HG03025 (cell line): Measurements from ENCODE around the gene RGMB.
A peak's percentile ranks its signal among the peaks of the same experiment; 100 is the strongest.
"Not testable (repeated sequence)": the region's sequence is repeated elsewhere in the genome, so short reads cannot be mapped to it uniquely, and the experiment has no call there.

ENCODE experiments used
- ATAC-seq: cut with Tn5 transposase; IDR thresholded peaks from one replicate; pipeline ENCODE4 v1.9.1; 2021; ENCODE audit warnings: mild to moderate bottlenecking, moderate library complexity; ENCODE audit not compliant: unreplicated experiment, low FRiP score

The RGMB gene, protein sequence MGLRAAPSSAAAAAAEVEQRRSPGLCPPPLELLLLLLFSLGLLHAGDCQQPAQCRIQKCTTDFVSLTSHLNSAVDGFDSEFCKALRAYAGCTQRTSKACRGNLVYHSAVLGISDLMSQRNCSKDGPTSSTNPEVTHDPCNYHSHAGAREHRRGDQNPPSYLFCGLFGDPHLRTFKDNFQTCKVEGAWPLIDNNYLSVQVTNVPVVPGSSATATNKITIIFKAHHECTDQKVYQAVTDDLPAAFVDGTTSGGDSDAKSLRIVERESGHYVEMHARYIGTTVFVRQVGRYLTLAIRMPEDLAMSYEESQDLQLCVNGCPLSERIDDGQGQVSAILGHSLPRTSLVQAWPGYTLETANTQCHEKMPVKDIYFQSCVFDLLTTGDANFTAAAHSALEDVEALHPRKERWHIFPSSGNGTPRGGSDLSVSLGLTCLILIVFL

DNA sequence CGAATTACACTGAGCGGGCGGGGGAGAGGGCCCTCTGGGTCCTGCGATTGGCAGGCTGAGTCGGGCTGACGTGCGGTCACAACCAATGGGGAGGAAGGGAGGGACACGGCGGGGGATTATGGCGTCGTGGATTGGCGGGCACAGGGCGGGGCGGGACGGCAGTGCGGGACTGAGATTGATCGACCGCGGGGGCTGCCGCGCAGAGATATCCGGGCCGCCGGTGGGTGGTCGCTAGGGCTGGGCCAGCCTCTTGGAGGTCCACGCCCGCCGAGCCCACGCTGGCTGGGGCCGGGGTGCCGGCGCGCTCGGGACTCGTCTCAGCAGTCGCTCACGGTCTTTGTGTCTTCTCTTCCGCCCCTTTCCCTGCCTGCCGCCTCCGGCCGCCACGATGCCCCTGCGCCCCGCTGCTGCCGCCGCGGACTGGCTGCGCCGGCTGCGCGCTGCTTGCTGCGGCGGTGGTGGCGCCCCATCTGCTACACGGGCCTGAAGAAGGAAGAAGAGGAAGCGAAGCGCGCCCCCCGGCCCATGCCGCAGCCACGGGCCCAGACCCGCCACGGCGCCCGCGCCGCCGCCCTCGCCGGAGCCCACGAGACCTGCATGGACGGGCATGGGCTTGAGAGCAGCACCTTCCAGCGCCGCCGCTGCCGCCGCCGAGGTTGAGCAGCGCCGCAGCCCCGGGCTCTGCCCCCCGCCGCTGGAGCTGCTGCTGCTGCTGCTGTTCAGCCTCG is at the start of gene RGMB:
Gene RGMB (plus strand): TSS at position 200 of the 728 bp plus-strand sequence. CDS start 408 bp downstream, at position 608.
- peak; percentile 81 for ATAC-seq

DNA sequence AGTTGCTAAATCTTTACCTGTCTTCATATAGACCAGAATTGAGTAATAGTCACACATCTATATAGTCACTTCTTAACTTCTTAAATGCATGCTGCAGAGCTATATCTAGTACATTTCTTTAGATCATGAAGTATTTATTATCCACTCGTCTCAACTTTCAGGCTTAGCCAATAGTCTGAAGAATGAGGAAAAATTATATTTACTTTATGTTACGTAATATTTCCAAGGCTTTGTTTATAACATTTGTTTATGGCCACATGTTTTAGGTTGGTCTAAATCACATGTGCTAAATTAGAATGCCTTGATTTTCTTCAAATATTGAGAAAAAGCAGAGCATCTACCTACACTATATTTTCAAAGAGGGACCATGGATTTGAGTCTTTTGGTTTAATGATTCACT is 47.2 kb upstream of the RGMB start:
- ATAC-seq, result no peak

DNA sequence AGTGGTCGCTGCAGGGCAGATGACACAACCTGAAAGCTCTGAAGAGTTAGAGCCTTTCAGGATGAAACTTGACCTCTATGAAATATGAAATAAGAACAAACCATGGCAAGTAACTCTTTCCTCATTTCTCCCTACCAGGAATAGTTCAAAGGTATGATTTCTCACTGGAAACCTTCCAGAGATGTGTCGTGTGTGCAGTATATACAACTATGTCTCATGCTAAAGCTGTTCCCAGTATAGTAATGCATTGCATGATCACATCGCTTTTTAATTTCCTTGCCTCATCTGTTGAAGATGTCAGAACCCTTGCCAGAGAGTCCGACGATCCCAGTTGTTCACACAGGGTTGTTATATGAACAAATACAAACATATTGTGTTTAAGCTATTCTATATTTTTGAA is 45.8 kb upstream of the RGMB start:
- ATAC-seq, result no peak

DNA sequence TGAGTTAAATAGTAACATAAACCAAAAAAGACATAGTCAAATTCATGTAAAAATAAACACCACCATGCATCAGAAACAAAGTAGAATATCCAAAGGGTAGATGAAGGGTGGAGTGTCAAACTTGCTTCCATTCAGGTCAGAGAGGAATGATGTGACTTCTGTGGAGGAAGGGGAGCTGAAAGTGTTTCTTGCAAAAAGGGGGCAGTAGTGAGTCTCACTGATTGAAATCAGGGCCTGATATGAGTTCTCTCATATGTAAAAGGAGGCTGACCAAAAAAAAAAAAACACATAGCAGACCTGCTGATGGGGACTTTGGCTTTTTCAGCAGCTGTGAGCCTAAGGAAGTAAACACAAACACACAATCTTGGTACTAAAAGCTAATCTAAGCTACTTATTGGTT is 38.8 kb upstream of the RGMB start:
- no peak for ATAC-seq

DNA sequence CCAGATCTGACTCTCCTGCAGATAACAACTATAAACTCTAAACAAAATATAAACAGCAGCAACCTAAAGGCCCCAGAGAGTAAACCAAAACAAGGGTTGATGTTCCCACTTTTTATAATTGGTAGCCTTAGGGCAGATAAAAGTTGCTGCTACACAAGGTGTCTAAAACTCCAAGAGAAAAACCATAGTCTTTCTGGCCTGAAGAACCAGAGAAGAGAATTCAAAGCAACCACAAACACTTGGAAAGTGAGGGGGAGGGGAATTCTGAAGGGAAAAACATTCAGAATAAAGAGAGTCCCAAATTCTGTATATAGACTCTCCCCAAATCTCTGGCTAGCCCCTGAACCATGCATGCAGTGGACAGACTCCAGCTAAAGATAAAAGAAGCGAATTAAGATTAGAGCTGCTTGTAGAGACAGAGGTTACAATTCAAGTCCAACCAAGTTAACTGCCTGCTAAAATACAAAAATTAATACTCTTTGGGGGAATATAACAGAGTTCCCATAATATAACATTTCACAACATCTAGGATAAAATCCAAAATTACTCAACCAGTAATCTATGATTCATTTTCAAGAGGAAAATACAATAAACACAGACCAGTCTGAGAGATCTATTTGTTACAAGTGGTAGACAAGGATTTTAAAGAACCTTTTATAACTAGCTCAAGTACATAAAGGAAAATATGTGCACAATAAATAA is 37.5 kb upstream of the RGMB start:
- no peak for ATAC-seq

DNA sequence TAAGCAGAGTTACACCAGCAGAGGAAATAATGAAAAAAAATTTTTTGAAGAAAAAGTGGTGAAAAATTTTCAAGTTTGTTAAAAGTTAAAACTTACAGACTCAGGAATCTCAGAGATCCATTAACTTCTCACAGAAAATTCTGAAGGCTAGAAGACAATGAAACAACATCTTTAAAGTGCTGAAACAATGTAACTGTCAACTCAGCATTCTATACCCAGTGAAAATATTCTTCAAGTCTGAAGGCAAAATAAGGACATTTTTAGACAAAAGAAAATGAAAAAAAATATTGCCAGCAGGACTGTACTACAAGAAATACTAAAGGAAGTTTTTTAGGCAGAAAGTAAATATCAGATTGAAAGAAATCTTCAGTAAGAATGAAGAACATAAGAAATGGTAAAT is 36.7 kb upstream of the RGMB start:
- ATAC-seq, result no peak

DNA sequence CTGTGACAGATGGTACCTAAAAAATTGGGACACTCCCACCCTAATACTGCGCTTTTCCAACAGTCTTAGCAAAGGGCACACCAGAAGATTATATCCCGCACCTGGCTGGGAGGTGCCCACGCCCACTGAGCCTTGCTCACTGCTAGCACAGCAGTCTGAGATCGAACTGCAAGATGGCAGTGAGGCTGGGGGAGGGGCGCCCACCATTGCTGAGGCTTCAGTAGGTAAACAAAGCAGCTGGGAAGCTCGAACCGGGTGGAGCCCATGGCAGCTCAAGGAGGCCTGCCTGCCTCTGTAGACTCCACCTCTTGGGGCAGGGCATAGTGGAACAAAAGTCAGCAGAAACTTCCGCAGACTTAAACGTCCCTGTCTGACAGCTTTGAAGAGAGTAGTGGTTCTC is 36.0 kb upstream of the RGMB start:
- not testable (repeated sequence) for ATAC-seq

DNA sequence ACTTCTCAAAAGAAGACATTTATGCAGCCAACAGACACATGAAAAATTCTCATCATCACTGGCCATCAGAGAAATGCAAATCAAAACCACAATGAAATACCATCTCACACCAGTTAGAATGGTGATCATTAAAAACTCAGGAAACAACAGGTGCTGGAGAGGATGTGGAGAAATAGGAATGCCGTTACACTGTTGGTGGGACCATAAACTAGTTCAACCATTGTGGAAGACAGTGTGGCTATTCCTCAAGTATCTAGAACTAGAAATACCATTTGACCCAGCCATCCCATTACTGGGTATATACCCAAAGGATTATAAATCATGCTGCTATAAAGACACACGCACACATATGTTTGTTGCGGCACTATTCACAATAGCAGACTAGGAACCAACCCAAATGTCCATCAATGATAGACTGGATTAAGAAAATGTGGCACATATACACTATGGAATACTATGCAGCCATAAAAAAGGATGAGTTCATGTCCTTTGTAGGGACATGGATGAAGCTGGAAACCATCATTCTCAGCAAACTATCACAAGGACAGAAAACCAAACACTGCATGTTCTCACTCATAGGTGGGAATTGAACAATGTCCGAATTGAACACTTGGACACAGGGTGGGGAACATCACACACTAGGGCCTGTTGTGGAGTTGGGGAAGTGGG is 34.8 kb upstream of the RGMB start:
- not testable (repeated sequence) for ATAC-seq

DNA sequence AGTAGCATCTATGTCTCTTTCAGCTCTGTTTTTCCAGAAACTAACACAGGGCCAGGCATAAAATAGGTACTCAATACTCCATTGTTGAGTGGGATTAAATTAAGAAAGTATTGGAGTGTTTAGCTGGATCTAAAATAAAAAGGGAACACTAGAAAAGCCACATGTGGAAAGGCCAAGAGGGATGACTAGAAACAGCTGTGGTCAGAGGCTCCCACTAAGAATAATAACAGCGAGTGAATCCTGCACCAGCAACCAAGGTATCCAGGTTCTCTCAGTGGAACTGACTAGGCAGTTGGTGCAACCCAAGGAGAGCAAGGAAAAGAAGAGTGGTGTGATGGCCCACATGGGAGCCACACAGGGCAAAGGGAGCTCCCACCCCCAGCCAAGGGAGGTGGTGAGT is 31.5 kb upstream of the RGMB start:
- no peak for ATAC-seq

DNA sequence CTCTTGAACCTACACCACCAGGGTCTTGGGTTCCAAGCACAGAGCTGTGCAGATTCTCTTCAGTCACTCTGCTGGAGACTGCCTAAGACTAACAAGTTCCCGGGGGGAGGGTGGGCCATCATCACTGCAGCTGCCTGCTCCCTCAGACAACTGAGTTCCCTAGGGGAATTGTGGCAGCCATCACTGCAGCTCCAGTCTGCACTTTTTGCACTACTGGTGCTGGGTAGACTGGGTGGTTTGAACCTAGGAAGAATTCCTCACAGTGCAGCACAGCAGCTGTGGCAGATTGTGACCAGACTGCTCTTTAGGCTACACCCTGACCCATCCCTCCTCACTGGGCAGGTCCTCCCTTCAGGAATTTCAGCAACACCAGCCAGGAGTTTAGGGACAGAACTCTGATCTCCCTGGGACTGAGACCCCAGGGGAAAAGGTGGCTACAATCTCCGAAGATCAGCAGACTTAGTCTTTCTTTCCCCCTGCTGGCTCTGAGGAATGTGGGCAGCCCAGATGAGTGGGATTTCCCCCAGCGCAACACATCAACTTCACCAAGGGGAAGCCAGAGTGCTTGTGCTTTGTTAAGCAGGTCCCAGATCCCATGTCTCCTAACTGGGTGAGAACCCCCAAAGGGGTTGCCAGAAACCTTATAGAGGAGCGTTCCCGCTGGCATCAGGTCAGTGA is 30.9 kb upstream of the RGMB start:
- no peak for ATAC-seq

DNA sequence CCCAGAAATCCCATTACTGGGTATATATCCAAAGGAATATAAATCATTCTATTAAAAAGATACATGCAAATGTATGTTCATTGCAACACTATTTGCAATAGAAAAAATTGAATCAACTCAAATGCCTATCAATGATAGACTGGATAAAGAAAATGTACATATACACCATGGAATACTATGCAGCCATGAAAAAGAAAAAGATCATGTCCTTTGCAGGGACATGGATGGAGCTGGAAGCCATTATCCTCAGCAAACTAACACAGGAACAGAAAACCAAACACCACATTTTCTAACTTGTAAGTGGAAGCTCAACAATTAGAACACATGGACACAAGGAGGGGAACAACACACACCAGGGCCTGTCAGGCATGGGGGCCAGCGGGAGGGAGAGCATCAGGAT is 25.2 kb upstream of the RGMB start:
- not testable (repeated sequence) for ATAC-seq

DNA sequence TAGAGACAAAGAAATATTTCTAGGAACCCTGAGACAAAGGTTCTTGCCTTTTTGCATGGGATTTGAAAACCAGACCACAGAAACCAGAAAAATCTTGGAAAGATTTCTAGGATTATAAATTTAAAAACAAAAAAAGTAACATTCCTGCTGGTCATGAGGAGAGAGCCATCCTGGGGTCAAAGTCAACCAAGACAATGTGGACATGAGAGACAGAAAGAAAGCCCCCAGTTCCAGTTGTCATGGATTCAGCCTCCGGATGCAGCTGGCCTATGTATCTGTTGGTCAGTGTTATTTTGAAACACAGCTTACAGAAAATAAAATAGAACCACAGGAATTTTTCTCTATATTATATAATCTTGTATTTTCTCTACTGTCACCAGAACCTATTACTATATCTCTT is 24.4 kb upstream of the RGMB start:
- no peak for ATAC-seq

DNA sequence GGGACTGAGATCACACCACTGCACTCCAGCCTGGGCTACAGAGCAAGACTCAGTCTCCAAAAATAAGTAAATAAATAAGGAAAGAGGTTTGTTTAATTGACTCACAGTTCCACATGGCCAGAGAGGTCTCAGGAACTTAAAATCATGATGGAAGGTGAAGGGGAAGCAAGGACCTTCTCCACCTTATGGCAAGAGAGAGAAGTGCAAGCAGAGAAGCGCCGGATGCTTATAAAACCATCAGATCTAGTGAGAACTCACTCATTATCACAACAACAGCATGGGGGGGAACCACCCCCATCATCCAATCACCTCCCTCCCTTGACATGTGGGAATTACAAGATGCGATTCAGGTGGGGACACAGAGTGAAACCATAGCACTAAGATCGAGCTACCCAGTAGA is 22.8 kb upstream of the RGMB start:
- ATAC-seq, result peak; percentile 83

DNA sequence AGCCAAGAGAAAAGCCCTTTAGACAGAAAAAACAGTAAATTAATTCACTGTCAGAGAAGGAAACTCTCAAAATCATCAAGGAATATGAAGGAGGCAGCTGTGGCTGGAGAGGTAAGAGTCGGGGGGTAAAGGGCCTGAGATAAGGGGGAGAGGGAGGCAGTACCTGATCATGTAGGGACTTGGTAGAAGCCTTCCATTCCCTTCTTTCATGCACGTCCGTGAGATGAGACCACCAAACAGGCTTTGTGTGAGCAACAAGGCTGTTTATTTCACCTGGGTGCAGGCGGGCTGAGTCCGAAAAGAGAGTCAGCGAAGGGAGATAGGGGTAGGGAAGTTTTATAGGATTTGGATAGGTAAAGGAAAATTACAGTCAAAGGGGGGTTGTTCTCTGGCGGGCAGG is 21.1 kb upstream of the RGMB start:
- ATAC-seq, result not testable (repeated sequence)

DNA sequence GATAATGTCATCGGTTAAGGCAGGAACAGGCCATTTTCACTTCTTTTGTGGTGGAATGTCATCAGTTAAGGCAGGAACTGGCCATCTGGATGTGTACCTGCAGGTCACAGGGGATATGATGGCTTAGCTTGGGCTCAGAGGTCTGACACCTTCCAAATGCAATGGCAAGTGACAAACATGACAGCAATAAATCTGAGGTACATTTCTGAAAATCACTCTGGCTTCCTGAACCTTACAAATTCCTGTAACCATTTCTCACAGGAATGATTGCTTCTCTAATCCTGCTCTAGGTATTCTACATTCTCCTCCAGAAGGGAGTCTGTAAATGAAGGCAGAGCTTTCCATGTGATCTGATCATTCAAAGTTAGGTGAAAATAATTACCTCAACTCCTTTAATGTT is 20.7 kb upstream of the RGMB start:
- ATAC-seq, result not testable (repeated sequence)

DNA sequence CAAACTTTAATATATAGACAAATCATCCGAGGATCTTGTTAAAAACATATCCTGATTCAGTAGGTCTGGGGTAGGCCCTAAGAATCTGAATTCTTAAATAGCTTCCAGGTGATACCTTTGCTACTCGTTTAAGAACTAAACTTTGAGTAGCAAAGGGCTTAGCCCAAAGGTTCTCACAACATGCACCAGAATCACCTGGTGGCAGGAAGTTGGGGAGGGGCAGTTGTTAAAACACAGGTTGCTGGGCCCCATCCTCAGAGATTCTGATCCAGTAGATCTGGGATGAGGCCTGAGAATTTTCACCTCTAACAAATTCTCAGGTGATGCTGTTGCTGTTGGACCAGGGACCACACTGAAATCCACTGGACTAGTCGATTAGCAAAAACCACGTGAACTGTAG is 20.0 kb upstream of the RGMB start:
- no peak for ATAC-seq

DNA sequence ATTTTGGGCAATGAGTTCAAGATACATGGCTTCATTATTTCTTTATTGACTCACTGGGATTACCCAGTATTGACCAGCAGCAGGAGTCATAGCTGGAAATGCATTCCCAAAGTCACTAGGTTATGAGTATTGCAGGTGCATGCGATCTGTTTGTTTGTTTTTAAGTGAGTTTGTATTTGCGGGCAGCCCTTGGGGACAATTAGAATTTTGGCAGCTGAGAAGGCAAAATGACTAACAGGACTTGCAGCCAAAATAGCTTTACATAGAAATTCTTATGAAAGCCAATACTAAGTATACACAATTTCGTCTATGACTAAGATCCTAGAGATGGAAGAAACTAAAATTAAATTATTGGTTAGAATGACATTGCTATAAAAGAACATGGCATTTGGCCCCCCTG is 18.1 kb upstream of the RGMB start:
- ATAC-seq, result no peak

DNA sequence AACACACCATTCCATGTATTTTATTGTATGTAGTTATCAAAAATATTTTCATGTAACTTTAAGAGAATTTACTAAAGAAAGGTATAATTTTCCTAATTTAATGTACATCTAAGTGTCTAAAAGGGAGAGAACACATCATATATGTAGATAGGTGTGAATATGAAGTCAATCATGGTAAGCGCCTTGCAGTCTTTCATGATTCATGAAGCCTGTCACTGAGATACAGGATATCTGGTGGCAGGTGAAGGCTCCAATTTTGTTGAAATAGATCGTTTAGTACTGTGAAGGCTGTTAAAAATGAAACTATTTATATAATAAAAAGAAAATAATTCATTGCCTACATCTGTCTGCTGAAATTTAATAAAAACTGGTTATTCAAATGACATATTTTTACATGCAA is 15.5 kb upstream of the RGMB start:
- no peak for ATAC-seq

DNA sequence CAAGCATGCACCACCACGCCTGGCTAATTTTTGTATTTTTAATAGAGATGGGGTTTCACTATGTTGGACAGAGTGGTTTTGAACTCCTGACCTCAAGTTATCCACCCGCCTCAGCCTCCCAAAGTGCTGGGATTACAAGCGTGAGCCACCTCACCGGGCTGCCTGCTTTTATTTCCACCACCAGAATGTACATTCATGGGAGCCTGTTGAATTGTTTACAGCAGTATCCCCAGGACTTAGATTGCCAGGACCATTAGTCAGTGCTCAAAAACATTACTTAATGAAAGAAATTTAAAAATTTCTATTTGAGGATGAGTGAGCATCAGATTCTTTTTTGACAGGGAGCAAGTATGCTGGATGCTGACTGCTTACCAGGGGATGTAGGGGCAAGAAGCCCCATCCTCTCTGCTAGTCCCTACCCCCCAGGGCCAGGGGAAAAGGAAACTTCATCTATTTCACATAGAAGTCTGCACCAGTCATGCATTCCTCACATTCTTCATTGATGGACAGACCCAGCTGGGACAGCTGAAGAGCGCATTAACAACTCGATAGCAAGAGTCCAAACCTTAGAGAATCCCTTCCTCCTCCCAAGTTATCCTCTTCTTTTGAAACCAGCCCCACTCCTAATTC is 10.3 kb upstream of the RGMB start:
- ATAC-seq, result no peak

DNA sequence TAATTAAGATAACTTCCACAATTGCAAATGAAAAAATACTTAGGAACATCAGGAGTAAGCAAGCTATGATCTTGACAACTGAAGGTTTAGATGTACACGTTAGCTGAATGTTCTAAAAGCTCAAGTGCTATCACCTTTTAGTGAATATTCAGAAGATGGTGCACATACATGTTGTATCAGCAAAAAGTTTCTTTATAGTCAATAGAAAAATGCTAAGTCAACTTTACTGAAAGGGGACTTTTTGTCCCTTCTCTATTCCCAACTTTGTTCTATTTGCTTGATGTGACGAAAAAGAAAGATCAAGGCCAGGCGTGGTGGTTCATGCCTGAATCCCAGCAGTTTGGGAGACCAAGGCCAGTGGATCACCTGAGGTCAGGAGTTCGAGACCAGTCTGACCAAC is 7.6 kb upstream of the RGMB start:
- no peak for ATAC-seq
